ENCODE measurements around the gene DMD.

The DMD gene

DNA sequence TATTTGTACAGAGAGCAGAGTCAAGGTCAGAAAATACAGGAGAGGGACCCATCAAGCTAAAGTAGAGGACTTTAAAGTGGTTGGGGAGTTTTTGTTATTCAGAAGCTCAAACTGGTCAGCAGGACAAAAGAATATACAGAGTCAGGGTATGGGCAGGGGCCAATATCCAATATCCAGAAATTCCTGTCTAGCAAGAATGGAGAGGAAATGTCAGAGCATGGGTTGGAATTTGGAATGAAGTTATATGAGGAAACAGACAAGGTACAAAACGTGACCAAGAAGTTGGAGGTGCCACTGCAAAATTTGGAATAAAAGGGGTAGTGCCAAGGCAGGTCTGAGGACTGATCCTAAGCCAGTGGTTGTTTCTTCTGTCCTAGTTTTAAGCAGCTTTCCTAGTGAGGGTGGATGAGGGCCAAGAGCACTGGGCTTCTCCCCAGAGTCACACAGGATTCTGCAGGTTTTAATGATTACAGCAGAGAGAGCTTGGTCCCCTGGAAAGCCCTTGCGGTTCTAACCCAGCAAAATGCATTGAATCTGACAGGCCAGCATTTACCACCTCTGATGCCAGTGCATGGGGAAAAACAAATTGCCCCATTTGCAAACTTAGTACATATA lies 1834.8 kb downstream of the DMD start:
- no peak for DNase-seq

DNA sequence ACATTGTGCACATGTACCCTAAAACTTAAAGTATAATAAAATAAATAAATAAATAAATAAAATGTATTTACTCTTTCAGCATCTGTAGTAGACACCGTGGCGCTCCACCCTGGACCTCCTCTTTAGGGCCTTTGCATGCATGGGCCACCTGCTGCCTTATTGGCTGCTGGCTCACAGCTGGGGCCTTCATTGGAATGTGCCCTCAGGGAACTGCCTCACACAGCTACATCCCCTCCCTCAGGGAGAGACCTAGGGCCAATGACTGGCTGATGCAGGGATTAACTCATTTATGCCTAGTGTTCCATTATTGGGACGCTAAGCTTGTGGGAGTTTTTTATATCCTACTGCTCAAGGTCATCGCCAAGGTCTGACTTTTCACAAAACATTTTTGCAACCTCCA lies 1836.6 kb downstream of the DMD start:
- no peak for DNase-seq

DNA sequence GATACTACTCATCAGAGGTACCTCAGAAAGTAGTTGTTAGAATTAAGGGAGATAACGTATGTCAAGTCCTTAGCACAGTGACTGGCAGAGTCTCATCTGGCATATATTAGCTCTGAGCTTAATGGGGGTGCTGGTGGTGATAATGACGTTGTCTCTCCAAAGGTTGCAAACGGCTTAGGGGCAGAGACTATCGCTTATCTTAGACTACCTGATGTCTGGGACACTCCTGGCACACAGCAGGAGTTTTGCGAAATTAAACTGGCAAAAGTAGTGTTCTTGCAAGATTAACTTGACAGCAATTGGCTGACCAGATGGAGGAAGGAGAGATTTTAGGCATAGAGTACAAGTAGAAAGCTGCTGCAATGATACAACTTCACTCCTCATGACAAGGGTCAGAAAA lies 1839.4 kb downstream of the DMD start:
- no peak for DNase-seq

DNA sequence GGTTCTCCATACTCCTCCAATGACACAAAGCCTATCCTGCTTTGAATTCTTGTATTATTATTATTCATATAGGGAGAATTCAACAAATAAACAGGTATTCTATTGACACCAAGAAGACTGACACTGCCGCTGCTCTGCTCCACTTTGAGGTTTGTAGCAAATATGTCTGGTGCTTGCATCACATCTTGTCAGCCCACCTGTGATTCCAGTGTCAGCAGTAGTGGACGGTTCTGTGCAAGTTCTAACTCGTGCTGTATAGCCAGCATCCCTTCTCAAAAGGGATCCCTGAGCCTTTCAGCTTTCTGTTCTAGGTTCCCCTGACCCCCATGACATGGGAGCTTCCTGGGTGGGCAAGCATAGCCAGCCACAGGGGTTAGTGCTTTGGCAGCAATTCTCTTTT lies 1843.5 kb downstream of the DMD start:
- DNase-seq: no peak

DNA sequence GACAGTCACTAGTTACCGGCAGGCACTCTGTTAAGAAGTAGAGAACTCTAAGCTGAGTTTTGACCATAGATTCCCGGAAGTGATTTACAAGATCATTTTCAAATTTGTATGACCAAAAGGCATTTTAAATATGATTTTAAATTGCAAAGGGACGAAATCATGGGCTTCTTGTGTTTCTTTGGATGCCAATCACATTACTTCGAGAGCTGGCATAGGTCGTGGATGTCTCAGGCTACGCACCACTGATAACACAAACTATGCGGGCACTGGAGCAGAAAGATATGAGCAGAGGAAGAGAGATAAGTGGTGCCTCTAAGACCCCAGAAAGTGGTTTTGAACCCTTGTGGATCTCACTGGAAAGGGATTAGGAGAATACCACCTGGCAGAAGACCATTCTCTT lies 1845.3 kb downstream of the DMD start:
- DNase-seq: no peak

DNA sequence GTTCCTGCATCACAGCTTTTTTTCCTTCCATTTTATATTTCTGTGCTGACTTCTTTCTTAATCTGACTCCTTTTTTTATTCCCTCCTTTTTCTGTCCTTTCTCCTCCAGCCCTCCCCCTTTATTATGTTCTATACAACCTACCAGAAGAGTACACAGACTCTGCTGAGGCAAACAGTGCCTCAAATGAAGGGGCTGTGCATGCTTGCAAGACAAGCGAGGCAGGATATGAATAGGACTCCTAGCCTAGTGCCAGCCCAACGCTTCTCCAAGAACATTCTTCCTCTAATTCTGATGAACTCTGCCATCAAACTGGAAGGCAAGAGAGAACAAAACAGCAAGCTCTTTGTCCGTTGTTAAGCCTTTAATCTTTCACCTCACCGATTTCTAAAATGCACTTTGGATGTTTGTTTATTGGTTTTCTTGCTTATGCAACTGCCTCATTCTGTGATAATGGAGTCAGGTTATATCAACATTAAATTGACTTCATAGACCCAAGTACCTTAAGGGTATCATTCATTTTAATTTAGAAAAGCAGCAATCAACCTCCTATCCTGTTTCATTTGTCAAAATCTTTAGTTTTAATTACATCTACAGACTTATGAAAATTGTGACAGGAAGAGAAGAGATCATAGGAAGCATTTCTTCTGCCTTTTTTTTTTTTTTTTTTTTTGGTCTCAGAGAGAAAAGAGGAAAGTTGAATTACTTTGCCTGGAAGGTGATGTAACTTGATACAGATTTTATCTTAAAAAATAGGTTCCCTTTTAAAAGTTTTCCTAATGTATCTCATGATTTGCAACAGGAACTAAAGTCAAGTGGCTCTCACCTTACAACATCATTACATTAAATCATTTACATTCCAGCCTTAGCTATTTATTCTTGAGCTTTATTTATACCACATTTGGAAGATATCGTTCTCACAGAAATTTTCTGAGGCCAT lies 1854.8 kb downstream of the DMD start:
- DNase-seq: no peak

DNA sequence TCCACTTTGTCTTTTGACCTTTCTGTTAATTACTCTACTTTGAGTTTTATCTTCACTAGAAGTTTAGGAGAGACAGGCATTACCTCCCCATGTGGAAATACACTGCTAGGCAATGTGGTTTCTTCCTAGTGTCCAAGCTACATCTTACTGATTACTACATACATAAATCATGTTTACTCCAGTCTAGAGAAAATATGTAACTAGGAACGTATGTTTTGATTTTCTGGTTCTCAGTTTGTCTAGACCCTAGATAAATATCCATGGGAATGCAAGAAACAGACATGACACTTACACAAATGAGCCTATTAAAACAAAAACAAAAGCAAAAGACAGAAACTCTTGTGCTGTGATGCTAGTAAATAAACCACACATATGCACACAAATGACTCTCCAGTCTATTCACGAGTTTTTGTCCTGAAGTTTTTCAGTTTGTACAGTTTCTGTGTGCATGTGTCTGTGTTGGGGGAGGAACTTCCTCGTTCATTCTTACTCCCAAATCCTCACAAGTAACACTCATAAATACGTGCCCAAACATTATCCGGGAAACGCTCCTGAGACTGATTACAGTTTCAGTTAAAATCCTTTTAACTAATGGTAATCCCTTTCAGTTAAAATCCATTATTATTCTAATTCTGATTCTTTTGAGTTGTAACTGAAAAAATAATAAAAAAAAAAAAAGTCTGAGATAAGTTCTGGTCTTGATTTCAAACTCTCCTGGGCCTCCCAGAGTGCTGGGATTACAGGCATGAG lies 1856.0 kb downstream of the DMD start:
- no peak for DNase-seq

DNA sequence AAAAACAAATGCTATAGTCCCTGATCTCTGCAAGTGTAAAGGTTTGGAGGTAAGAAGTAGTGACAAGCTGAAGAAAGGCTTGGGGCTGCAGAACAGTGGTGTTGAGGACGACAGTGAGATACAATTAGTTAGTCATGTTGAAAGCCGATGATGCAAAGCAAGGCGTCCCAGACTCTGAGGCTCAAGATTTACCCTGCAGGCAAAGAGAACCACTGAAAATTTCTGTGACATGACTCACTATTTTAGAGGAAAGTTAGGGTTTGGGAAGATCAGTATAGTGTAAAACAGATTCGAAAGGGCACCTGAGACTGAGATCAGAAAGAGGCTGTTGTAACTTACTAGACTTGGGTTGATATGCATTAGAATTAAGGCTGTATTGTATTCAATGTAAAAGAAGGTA lies 1858.3 kb downstream of the DMD start:
- peak; percentile 69 for DNase-seq

DNA sequence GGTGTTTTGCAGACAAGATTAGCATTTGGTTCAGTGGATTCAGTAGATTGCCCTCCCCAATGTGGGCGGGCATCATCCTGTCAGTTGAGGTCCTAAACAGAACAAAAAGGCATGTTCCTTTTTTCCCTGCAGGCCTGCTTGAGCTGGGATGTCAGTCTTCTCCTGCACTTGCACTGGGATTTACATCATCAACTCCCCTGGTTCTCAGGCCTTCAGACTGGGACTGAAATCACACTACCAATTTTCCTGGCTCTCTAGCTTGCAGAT lies 1860.6 kb downstream of the DMD start:
- DNase-seq: no peak

DNA sequence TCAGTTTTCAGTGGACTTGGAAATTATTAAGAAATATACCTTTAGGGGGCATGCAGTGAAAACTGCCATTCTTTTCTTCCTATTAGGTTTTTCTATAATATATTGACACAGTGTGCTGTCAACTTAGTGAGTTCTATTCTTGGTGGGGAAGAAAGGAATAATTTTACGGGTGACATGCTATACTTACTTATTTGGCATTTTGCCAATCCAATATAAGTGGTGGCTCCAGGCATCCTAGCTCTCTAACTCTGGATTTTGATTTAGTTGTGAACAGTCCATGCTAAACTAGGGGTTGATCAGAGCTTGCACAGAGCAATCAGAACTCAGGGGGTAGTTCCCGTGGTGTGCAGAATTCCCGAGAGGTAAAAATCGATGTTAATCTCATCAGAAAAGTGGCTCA lies 1861.8 kb downstream of the DMD start:
- DNase-seq: no peak

DNA sequence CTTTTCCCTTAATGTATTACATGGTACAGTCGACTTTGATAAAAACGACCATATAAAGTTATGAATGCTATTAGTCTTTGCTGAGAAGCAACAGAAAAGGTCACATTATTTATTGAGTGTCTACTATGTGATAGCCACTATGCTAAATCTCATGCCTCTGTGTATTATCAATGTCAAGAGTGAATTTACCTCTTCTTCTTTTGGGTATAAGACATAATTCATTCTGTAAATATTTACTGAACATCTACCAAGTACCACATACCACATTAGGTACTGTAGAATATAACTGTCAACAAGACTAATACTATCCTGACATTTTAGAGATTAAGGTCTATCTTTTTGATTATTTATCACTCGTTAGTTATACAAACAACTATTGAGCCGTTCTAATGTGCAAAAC lies 1870.8 kb downstream of the DMD start:
- DNase-seq: no peak

DNA sequence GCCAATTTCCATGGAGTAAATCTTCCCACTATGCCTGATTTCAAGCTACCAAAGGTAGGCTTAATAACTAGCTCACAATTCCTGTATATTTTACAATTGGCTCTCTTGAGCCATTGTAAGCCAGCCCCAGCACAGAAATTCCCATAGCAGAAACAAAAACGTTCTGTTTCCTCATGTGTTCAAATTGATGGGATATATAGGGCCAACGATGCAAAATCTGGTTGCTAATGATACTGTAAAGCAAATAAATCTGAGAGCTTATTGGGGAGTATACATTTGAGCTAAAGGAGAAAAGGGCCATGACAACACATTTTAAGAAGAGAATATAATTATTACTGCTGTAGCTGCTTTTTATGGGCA lies 1872.4 kb downstream of the DMD start:
- DNase-seq: no peak

DNA sequence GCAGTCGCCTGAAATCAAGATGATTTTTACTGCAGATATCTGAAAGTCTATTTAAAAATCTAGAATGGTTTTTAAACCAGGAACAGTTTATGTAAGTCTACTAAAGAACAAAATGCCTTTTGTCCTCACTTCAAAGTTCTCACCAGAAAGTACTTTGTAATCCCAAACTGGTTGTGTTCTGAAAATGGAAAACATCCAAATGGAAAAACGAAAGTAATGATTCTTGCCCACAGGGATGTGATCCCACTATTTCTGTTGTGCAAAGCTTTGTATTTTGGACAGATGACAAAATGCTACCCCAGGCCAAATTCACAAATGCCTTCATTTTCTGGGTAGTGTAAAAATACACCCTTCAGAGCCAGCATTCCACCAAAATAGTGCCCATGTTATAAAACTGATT lies 1874.0 kb downstream of the DMD start:
- DNase-seq: no peak

DNA sequence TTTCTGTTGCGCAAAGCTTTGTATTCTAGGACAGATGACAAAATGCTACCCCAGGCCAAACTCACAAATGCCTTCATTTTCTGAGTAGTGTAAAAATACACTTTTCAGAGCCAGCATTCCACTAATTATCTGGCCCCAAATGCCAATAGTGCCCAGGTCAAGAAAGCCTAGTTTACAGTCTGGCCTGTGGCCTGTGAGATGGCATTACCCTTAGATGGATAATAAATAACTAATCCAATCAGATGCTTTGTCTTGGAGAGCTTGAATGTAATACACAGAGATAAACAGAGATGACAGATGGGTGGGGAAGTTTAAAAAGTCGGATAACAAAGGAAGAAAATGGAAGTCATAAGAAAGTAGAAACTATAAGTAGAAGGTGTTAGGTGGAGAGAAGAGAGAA lies 1874.9 kb downstream of the DMD start:
- DNase-seq: no peak

DNA sequence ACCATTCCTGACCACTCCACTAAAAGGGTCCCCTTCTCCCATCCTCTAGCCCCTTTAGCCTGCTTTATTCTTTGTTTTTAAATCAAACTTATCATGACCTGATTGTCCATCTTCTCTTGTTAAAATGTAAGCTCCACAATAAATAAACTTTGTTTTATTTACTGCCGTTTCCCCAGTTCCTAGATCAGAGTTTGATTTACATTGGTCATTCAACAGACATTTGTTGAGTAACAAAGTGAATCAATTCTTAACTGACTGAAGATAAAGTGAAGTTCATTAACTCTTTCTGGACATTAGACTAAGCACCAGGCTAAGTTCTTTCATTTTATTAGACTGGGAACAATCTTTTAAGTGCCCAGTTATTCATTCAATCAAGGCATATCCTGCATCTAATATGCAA lies 1876.4 kb downstream of the DMD start:
- DNase-seq: no peak

DNA sequence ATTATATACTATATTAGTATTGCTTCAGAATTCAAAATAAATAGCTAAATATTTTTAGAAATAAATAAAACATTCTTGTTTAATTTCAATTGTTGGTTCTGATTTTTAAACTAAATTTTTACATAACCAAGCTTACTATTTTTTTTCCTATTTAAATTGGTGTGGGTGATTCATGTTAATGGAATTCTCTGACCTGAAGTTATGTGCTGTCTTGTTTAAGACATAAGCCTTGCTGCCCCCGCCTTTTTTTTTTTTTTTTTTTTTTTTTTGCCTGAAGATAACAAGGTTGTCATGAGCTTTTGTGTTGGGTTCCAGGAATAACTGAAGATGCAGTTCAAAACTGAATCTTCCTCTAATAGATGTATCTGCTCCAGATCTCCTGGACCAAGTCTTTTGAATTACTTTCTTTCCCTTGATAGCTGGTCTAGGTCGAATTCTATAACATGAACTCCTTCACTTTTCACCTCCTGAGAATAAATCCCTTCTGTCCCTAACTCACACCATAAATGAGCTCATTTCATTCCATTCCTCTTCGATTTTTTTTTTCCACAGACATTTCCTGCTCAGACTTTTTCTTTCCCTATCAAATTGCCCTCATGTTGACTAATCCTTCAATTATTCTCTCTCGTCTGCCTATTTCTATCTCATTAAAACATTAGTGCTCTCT lies 1878.1 kb downstream of the DMD start:
- peak; percentile 62 for DNase-seq

DNA sequence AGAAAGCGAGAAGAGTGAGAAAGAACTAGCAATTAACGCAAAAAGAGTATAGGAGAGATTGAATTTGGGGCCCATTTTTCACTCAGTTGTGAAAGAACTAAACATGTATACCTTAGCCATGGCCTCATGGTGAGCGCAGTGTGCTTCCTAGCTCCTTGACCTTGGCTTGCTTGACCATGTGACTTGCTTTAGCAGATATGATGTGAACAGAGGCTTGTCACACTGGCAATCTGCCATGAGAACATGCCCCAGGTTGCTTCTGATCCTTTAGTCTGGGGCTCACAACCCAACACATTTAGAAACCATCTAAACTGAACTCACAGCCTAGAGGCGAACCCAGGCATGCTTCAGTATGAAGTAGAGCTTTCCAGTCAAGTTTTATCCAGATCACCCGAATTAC lies 1879.4 kb downstream of the DMD start:
- DNase-seq: no peak

DNA sequence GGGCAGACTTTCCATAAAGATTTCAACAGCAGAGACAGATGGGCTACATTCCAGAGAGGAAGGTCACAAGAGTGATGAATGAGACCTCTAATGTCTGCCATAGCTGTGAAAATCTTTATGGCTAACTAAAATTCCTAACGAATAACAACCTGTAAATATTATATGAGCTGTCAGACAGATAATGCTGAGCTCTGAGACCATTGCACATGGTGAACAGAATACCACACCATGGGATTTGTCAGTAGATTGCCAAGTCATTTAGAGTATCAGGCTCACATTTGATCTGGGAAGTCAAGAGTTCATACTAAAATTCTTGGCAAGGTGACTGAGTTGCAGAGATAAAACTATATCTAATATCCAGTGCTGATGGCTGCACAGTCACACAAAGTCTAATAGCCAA lies 1880.3 kb downstream of the DMD start:
- DNase-seq: no peak

DNA sequence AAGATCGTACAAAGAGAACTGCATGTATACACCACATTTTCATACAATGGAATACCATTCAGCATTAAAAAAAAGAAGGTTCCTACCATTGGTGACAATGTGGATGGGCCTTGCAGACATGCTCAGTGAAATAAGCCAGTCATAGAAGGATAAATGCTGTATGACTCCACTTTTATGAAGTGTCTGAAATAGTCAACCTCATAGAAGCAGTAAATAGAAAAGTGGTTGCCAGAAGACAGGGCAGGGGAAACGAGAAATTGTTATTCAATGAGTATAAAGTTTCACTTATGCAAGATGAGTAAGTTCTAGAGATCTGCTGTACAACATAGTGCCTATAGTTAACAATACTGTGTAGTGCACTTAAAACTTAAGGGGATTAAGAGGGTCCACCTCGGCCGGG lies 1882.1 kb downstream of the DMD start:
- no peak for DNase-seq

DNA sequence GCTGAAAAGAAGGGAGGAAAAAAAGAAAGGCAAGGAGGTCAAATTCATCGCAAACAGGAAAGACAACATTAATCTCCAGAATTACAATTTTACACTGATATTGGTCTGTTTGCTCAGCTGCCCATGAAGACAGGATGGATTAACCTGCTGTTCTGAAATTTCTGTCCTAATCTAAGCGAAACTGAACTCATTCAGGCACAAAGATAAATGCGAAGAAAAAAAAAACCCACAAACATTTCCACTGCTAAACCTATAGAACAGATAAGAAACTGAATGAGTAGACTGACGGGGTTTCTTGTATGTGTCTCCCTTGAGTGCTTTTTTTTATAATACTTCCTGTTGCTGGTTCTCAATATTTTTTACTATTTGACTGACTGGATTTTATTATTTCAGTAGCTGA lies 1887.7 kb downstream of the DMD start:
- DNase-seq: no peak

DNA sequence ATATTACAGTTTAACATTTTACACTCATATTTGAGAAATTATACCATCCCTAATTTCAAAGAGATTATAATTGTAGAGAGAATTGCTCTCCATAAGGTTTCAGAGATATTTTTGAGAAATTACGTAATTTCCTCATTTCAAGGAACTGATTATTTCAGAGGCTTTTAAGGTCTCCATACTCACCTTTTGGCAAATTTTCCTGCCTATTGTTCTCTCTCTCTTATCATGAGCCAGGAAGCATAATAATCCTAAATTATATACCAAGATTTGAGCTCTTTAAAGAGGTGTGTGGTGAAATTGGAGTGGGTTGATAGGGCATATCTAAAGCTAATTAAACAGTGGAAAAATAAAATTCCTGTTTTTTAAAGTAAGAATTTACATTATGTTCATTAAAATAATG lies 1890.6 kb downstream of the DMD start:
- no peak for DNase-seq

DNA sequence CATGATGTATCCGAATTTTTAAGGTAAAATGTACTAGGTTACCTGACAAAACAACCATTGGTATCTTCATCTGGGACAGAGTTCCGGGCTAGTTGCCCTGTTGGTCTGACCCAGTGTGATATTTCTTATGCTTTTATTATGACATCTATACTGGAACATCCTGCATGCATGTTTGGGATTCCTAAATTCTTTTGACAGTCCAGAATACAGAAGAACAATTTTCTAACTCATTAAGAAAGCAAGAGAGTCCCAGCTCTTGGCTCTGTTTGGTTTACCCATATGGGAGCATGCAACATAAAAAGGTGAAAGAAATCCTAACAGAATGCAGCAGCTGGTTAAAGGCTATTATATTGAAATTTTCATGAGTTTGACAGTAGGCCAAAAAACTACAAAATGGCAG lies 1891.8 kb downstream of the DMD start:
- DNase-seq: no peak

DNA sequence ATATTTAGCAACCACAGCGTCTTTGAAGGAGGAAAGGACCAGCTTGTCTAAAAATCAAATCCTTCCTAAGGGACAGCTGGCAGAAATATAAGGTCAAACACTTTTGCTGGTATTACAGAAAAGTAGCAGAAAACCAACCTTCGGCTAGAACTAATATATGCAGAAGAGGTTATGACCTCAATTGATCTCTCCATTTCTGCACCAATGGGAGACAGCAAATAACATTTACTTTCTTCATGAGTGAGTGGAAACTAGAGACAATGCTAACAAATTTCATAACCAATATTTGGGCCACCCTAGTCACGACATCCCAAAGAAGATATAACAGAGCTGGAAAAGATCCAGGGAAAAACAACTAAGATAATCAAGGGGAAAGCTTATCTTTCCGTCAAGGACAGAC lies 1892.5 kb downstream of the DMD start:
- DNase-seq: no peak
